OCI-LY7 (cell line): ENCODE measurements around the gene CACNA1I. TPM values are rescaled to one million over a fixed set of nuclear protein-coding genes. Genes with fewer than 3 reads are reported as not detected.

Experiments
- BruUV-seq: library from RNA; stranded (reverse); fragments of 400-500 nt; replicated peaks from 2 replicates; lab custom pipeline; 2021; lab: Mats Ljungman, UMichigan
- CTCF ChIA-PET: fragments of 300-600 bp; sonication (Branson Sonifier 250); formaldehyde crosslinking; loops from one replicate; lab custom pipeline; 2022; ENCODE audit warnings: antibody characterized with exemption; ENCODE audit not compliant: unreplicated experiment; lab: Charles Lee
- POLR2A ChIA-PET: fragments of 300-600 bp; sonication (Branson Sonifier 250); formaldehyde crosslinking; loops from one replicate; lab custom pipeline; 2022; ENCODE audit warnings: antibody characterized with exemption; lab: Charles Lee
- DNase-seq: peaks from one replicate; pipeline ENCODE4 v3.0.0-alpha.2; 2015; ENCODE audit warnings: low spot score
- H2AFZ ChIP-seq: fragments of 200-600 bp; sonication (generic), shearing (Covaris generic); 2 replicates; pipeline ENCODE4 v1.6.1; 2014; ENCODE audit warnings: mild to moderate bottlenecking, antibody characterized with exemption, low read length, moderate library complexity
- H3K27ac ChIP-seq: fragments of 200-600 bp; sonication (generic); 2 replicates; pipeline ENCODE4 v1.5.1; 2014; ENCODE audit warnings: mixed run types, low read depth, mild to moderate bottlenecking, moderate library complexity, low read length, inconsistent platforms; ENCODE audit not compliant: poor library complexity, severe bottlenecking
- H3K36me3 ChIP-seq: fragments of 200-600 bp; sonication (generic); 2 replicates; pipeline ENCODE4 v1.6.1; 2014; ENCODE audit warnings: mild to moderate bottlenecking, antibody characterized with exemption, low read length, moderate library complexity, mixed read lengths; ENCODE audit not compliant: insufficient read depth
- H3K4me1 ChIP-seq: fragments of 200-600 bp; sonication (generic); 2 replicates; pipeline ENCODE4 v1.5.1; 2014; ENCODE audit warnings: mild to moderate bottlenecking, low read length; ENCODE audit not compliant: insufficient read depth, poor library complexity, severe bottlenecking
- H3K4me2 ChIP-seq: fragments of 200-600 bp; sonication (generic); 2 replicates; pipeline ENCODE4 v1.6.1; 2014; ENCODE audit warnings: mild to moderate bottlenecking, low read length
- H3K4me3 ChIP-seq: fragments of 200-600 bp; sonication (generic); 2 replicates; pipeline ENCODE4 v1.5.1; 2014; ENCODE audit warnings: mild to moderate bottlenecking, low read depth, low read length; ENCODE audit not compliant: poor library complexity, severe bottlenecking
- H3K79me2 ChIP-seq: fragments of 200-600 bp; sonication (generic); 2 replicates; pipeline ENCODE4 v1.6.1; 2016; ENCODE audit warnings: low read depth, mild to moderate bottlenecking, low read length, moderate library complexity, mixed read lengths; ENCODE audit not compliant: insufficient read depth
- H3K9me2 ChIP-seq: fragments of 200-600 bp; sonication (generic); 2 replicates; pipeline ENCODE4 v1.6.1; 2016; ENCODE audit warnings: mild to moderate bottlenecking, low read length, mixed read lengths; ENCODE audit not compliant: insufficient read depth
- H3K9me3 ChIP-seq: fragments of 200-600 bp; sonication (generic); 2 replicates; pipeline ENCODE4 v1.6.1; 2014; ENCODE audit warnings: mild to moderate bottlenecking, mixed run types, low read length, mixed read lengths
- H4K20me1 ChIP-seq: fragments of 200-600 bp; sonication (generic); 2 replicates; pipeline ENCODE4 v1.6.1; 2014; ENCODE audit warnings: mild to moderate bottlenecking, antibody characterized with exemption, low read length, moderate library complexity, mixed read lengths; ENCODE audit not compliant: insufficient read depth
- CTCF ChIP-seq: fragments of 200-600 bp; sonication (generic); conservative IDR thresholded peaks from 2 replicates; pipeline ENCODE4 v1.5.1; 2014; ENCODE audit warnings: mild to moderate bottlenecking, antibody characterized with exemption, low read length, moderate library complexity, mixed read lengths
- EZH2phosphoT487 ChIP-seq: fragments of 200-600 bp; sonication (generic); IDR thresholded peaks from 2 replicates; pipeline ENCODE4 v1.6.1; 2018; ENCODE audit warnings: low read depth, borderline replicate concordance, mild to moderate bottlenecking, mixed run types, antibody characterized with exemption, low read length, moderate library complexity, mixed read lengths
- intact Hi-C: fragments of 100-400 bp; cut with micrococcal nuclease; formaldehyde crosslinking; loops from one replicate; pipeline ENCODE4 v1.10.0; 2022; ENCODE audit not compliant: unreplicated experiment
- total RNA-seq, 2 experiments: library from RNA; depleted of rRNA in 1 of 2; stranded (reverse); fragments of >200 nt in 1 of 2; shearing (Covaris generic) in 1 of 2; gene quantifications; 2 replicates each; pipeline ENCODE4 v1.2.3, GENCODE V29; 2014 to 2022

Gene CACNA1I
- total RNA-seq, 2 experiments from 2014 or later: 0.03 TPM; not detected in 1

GRCh38 chr22:39727541-39727940 is 157.0 kb downstream of the CACNA1I start:
- Histone ChIP-seq H3K79me2 (no peaks in the 10 kb centered on the region), H3K36me3 (no peaks in the 10 kb centered on the region), H3K4me2 (no peak overlapping the region), H2AFZ (no peak overlapping the region), H3K9me2 (no peaks in the 10 kb centered on the region), H3K9me3 (no peaks in the 10 kb centered on the region), H3K4me3 (no peak overlapping the region), H3K27ac (no peak overlapping the region), H4K20me1 (no peaks in the 10 kb centered on the region), H3K4me1 (no peaks in the 10 kb centered on the region)
- DNase-seq: no peak
- POLR2A ChIA-PET: no interaction called here
- TF ChIP-seq CTCF: no peak
- TF ChIP-seq EZH2phosphoT487: no peak
- no TSS peak for BruUV-seq
- CTCF ChIA-PET: no interaction called here
- intact Hi-C loops: no loop called here

- H3K27ac ChIP-seq: no peak overlapping the region
- H3K4me3 ChIP-seq: no peak overlapping the region
- no peak for DNase-seq
- no TSS peak for BruUV-seq
- intact Hi-C loops: no loop called here
- no peaks in the 10 kb centered on the region for H4K20me1 ChIP-seq
- no peak for TF ChIP-seq EZH2phosphoT487
- TF ChIP-seq CTCF: no peak
- ChIA-PET CTCF (no interaction called here), POLR2A (no interaction called here)
- H3K4me1 ChIP-seq: no peaks in the 10 kb centered on the region
- no peak overlapping the region for H2AFZ ChIP-seq
- no peaks in the 10 kb centered on the region for H3K9me2 ChIP-seq
- no peaks in the 10 kb centered on the region for H3K9me3 ChIP-seq
- H3K4me2 ChIP-seq: no peak overlapping the region
- no peaks in the 10 kb centered on the region for H3K36me3 ChIP-seq
- no peaks in the 10 kb centered on the region for H3K79me2 ChIP-seq
Observed at GRCh38 chr22:39728236-39728860, 157.8 kb downstream of the CACNA1I start.

GRCh38 chr22:39729141-39729934 is 158.8 kb downstream of the CACNA1I start:
- Histone ChIP-seq H3K27ac (no peak overlapping the region), H3K4me1 (no peaks in the 10 kb centered on the region), H3K79me2 (no peaks in the 10 kb centered on the region), H3K4me3 (no peak overlapping the region), H3K9me2 (no peaks in the 10 kb centered on the region), H3K9me3 (no peaks in the 10 kb centered on the region), H2AFZ (no peak overlapping the region), H3K36me3 (no peaks in the 10 kb centered on the region), H4K20me1 (no peaks in the 10 kb centered on the region), H3K4me2 (no peak overlapping the region)
- no peak for TF ChIP-seq EZH2phosphoT487
- no peak for TF ChIP-seq CTCF
- BruUV-seq: no TSS peak
- ChIA-PET CTCF (no interaction called here), POLR2A (no interaction called here)
- no peak for DNase-seq
- intact Hi-C loops: no loop called here
